C4-2B (cell line): ENCODE data around the gene ZNF567.
A peak's percentile ranks its signal among the peaks of the same experiment; 100 is the strongest.

Experiments
- H3K27ac ChIP-seq: fragments of 450-650 bp; 2 replicates; pipeline ENCODE4 v1.5.1; 2017
- CTCF ChIP-seq: fragments of 450-650 bp; conservative IDR thresholded peaks from 2 replicates; pipeline ENCODE4 v1.5.1; 2017; ENCODE audit warnings: mild to moderate bottlenecking
- ZFX ChIP-seq: fragments of 450-650 bp; IDR thresholded peaks from 2 replicates; pipeline ENCODE4 v1.6.1; 2017

ZNF567 gene

GRCh38 chr19:36679455-36679854 lies 8.0 kb upstream of the ZNF567 start:
- no peak overlapping the region for H3K27ac ChIP-seq
- no peak for TF ChIP-seq ZFX
- TF ChIP-seq CTCF, result no peak

- TF ChIP-seq CTCF (no peak), ZFX (no peak)
Observed at GRCh38 chr19:36685835-36686234, 1.6 kb upstream of the ZNF567 start.

GRCh38 chr19:36686365-36687213 lies 823 bp upstream of the ZNF567 start:
- H3K27ac ChIP-seq, result peak overlapping the region; percentile 79
- no peak for TF ChIP-seq CTCF
- no peak for TF ChIP-seq ZFX

More at GRCh38 chr19:36685835-36686234, 1.6 kb upstream of the ZNF567 start:
- no peak overlapping the region for H3K27ac ChIP-seq

- peak overlapping the region; percentile 79 for H3K27ac ChIP-seq
- no peak for TF ChIP-seq ZFX
- no peak for TF ChIP-seq CTCF
Observed at GRCh38 chr19:36688058-36688457, 646 bp downstream of the ZNF567 start.

- TF ChIP-seq ZFX (no peak), CTCF (no peak)
- H3K27ac ChIP-seq, result no peak overlapping the region
Observed at GRCh38 chr19:36707134-36707533, 19.7 kb downstream of the ZNF567 start.

GRCh38 chr19:36709423-36709822 lies 22.0 kb downstream of the ZNF567 start:
- no peak overlapping the region for H3K27ac ChIP-seq
- no peak for TF ChIP-seq ZFX
- no peak for TF ChIP-seq CTCF

GRCh38 chr19:36719687-36720556 lies 32.5 kb downstream of the ZNF567 start:
- TF ChIP-seq CTCF, result no peak
- TF ChIP-seq ZFX, result no peak

More at GRCh38 chr19:36719687-36720556, 32.5 kb downstream of the ZNF567 start:
- H3K27ac ChIP-seq, result no peak overlapping the region
